Esophagus mucosa (tissue), 1 donor: ENCODE results near the gene CDH23. TPM values are rescaled to one million over a fixed set of nuclear protein-coding genes. Genes with fewer than 3 reads are reported as not detected.

Experiments used
- ATAC-seq: fragments of 200-7000 bp; cut with Tn5 transposase; one replicate; pipeline ENCODE4 v1.9.1; 2020
- total RNA-seq: library from RNA; stranded (reverse); gene quantifications from one replicate; pipeline ENCODE4 v1.2.4, GENCODE V29; 2023
- donor health status: DM: yes; HTN: yes; CAD: no.

CDH23 gene
- total RNA-seq, 1 donor from 2014 or later, result 1.3 TPM

DNA sequence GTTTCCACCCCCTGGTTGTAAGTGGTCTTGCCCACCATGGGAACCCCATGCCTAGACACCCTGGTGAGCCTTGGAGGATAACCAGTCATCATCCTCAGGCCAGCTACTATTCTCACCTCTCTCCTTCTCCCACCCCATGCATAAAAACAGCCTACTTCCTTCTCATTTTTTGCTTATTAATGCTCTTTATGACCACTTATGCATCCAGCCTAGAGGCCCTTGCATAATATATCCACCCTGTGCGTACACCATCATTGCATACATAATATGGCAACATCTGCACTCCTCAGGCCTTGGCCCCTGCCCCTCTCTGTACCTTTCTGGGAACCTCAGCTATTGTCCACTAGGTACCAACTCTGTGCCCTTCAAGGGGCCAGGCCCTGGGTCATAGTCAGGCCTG lies 91.0 kb downstream of the CDH23 start:
- no peak for ATAC-seq

DNA sequence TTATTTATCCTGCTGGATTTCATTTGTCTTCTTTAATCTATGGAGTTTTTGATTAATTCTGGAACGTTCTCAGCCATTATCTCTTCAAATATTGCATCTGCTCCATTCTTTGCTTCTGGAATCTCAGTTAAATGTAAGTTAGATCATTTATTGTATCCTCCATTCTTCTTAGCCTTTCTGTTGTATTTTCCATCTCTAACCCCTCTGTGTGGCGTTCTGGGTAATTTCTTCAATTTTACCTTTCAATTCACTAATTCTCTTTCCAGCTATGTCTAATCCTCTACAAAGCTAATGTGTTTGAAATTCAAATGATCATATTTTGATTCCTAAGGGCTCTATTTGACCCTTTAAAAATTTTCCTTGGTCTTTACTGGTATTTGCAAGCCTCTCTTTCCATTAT lies 92.4 kb downstream of the CDH23 start:
- no peak for ATAC-seq

DNA sequence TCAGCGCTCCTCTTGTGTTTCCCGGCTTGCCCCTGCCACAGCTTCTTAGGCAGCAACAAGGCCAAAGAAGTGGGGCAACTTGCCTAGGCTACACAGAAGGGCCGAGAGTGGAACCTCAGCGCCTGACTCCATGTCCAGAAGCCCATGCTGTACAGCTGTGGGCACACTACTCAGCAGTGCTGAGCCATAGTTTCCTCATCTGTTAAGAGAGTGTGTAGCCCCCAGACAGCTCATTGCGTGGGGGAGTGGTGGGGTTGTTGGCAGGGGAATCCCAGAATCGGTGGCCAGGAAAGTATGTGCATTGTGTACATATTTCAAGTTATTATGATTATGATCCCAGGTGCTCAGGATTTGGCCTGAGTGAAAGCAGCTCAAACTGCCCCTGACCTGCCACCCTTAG lies 96.2 kb downstream of the CDH23 start:
- no peak for ATAC-seq

DNA sequence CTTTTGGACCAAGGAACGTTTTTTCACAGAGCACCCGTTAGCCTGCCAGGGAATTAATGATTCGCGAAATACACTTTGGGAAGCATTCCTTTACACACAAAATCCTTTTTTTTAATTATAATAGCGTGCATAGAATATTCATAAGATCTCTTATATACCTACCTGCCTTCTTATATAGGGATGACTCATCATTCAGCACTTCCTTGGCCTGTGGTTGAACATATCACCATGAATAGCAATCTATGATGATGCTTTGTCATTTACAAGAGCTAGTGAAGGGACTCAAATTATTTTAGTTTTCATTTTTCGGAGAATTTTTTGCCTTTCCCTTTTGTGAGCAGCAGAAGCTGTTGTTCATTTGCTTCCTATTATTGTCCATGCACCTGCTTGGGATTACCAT lies 97.0 kb downstream of the CDH23 start:
- ATAC-seq, result peak; percentile 51

DNA sequence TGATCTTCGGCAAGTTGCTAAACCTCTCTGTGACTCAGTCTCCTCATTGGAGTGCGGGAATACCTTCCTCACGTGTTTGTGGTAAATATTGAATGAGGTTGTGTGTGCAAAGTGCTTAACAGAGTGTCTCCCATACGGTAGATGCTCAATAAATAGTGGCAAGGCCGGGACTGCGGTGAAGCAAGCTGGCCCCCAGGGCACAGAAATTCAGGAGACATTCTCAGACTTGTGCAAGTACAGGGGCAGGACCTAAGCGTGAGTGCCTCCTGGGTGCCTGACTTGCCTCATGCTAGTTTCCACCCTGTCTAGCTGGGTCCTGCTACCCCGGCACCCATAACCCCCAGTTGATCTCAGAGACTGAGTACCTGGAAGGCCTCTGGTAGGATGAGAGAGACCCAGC lies 97.8 kb downstream of the CDH23 start:
- ATAC-seq, result no peak

DNA sequence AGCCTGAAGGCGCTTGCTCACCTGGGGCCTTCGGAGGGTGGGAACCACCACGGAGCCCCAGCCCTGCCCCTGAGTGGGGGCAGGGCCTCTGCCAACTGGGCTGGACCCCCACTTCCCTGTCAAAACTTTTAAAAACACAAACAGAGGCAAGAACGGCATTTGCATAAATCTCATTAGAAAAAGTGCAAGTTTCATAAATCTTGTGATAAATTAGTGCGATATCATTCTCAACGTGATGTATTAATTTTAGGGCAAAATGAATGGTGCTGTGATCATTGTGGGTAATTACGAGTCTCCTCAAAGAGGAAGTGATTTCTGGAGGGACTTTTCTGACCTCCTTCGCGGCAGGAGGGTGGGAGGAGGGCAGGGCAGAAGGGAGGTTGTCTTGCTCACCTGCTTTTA lies 98.3 kb downstream of the CDH23 start:
- no peak for ATAC-seq

DNA sequence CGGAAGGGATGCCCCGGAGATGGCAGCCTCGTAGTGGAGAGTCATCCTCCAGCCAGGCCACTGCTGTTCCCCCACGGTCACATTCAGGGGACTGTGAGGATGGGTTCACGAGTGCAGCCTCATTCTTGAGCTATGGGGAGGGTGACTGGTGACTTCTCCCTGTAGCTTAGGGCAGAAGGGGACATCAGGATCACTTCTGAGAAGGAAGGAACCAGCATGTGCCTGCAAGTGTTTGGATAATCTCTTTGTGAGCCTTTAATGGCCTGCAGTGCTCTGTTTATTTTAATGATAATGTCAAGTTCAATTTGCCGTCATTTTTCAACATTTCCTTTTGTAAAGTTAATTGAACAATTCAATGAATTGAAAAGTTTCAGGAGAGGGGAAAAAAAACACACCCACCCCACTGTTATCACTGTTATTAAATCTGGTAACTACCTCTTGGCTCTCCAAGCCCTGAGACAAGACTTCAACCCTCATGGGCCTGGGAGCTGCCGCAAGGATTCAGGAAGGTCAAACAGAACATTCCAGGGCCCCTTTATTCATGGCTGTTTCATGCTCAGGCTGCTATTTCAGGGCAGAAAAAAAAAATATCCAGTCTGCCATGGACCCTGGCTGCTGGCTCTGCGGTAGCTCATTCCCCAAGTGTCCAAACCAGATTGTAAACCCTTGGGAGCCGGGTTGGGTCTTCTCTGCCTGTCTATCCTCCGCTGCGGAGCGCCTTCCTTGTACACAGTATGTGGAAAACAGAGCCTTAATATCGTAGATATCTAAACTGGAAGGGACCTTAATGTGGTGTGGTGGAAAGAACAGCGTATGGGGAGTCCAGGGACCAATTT lies 100.4 kb downstream of the CDH23 start:
- ATAC-seq, result no peak

DNA sequence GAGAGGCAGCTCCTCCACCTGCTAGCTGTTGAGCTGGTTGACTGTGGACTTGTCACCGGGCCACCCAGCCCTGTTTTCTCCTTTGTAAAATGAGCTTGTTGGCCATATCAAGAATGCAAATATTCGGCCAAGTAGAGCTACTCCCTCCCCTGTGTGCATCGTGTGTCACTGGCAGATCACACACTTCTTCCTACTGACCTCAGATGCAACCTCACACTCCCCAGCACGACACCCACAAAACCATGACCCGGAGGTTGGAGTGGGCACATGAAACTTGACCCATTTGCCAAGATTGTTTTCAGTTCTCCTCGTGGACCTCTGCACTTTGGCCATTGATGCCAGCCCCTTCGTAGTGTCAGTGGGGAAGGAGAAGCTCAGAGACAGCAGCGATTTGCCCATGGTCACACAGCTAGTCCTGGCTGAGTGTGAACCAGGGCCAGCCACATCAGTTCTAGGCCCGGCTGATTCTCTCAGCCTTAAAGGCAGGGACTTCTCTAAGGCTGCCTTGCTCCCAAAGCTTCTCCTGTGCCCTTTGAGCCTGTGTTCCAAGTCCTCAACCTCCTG lies 101.1 kb downstream of the CDH23 start:
- no peak for ATAC-seq

DNA sequence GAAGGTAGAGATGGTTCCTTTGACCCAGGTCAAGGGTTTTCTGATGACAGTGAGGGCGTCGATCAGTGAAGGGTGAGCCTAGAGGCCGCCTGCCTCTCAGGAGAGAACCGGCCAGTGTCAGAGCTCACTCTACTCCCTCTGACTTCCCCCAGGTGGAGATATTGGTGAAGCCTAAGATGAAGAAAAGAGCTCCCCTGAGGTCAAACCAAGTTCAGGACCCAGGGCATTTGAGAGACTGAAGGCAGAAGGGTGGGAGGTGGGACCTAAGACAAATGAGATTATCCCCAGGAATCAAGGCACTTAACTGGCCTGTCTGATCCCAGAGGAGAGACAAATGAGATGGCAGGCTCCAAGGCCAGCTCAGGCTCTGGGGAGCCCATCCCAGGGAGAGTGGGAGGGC lies 104.7 kb downstream of the CDH23 start:
- ATAC-seq, result no peak

DNA sequence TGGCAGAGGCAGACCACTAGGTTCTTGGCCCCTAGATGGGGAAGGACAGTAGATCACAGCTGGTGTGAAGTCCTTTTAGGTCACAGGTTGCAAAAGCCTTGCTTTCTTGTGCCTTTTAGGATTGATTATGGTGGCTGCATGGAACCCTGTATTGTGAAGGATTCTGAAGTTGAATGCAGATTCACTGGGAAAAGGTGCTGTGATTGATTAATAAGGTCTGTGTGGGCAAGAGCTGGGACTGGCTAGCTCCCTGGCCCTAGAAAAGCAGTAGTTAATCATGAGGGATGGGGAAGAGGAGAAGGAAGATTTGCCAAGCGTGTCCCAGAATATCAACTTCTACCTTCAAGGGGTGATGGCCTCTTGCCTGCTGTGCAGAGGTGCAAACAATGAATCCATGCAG lies 105.5 kb downstream of the CDH23 start:
- ATAC-seq, result no peak

DNA sequence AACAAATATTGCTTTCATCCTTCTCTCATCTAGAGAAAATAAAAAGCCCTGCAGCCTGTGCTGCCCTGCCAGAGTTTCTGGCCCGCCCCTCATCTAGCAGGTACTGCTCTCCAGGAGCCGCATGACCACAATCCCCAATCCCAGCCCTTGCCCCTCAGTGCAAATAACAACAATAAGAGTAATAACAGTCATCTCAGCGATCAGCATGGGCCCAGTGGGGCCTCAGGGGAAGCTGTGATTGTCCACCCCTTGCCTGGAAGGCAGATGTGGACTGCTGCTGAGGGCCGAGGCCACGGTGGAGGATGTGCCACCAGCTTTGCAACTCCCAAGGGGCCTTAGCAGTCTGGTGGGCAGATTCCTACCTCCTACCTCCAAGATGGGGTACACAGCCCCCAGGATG lies 106.1 kb downstream of the CDH23 start:
- no peak for ATAC-seq

DNA sequence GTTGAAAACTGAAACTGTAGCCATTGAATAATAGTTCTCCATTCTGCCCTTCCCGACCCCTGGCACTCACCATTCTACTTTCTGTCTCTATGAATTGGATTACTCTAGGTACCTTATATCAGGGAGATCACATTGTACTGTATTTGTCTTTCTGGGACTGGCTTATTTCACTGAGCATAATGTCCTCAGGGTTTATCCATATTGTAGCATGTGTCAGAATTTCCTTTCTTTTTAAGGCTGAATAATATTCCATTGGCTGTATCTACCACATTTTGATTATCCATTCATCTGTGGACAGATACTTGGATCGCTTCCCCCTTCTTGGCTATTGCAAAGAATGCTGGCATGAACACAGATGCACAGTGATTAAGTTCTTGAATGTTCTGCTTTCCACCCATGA lies 107.4 kb downstream of the CDH23 start:
- no peak for ATAC-seq

DNA sequence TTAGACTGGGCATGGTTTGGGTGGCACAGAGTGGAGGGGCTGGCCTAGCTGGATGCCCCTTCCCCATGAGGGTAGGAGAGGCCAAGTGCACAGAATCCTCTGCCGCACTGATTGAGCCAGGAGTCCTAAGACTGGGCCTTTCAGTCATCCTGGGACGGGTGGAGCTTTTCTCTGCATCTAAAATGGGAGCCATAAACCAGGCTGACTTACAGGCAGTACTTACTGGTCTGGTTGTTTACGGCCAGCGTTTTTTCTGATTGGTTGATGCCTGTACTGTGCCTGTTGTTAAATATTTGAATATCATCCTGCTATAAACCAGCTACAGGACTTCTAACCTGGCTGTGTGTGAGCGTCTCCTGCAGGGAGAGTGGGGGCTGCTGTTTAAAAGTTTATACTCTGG lies 107.8 kb downstream of the CDH23 start:
- no peak for ATAC-seq

DNA sequence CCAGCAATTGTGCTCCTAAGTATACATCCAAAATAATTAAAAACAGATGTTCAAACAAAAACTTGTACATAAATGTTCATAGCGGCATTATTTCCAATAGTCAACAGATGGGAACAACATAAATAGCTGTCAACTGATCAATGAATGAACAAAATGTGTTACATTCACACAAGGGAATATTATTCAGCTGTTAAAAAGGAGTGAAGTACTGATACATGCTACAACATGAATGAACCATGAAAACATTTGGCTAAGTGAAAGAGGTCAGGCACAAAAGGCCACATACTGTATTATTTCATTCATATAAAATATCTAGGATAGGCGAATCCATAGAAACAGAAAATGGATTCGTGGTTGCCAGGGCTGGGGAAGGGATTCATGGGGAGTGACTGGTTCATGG lies 109.1 kb downstream of the CDH23 start:
- no peak for ATAC-seq

DNA sequence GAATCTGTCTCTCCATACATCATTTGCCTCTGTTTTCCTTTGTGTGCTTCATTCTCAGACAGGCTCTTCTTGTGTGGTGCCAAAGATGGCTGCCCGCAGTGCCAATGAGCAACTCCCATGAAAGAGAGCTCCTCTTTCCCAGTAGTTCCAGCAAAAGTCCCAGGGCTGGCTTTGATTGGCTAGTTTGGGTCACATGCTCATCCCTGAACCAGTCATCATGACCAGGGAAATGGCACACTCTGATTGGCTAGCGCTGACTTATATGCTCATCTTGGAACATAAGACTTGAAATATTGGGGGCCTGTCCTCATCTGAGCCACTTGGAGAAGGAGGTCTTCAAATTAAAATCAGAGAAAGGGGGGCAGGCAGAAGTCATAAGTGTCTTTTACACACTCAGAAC lies 112.7 kb downstream of the CDH23 start:
- ATAC-seq, result no peak

DNA sequence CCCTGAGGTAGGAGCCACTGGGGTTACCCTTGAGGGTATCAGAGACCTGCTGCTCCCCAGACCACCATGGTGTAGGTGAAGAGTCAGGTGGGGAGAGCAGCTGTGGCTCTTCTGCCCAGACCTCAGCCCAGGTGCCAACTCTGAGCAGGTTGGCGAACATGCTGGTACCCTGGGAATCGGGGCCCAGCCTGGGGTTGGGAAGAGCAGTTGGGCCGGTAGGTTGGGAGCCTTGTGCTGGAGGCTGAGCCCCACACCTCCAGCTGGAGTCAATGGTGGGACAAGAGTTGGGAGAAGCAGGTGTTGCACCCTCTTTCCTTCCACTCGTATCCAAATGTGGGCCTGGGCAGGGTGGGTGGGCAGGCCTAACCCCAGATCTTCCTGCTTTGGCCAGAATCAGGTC lies 114.5 kb downstream of the CDH23 start:
- ATAC-seq, result no peak

DNA sequence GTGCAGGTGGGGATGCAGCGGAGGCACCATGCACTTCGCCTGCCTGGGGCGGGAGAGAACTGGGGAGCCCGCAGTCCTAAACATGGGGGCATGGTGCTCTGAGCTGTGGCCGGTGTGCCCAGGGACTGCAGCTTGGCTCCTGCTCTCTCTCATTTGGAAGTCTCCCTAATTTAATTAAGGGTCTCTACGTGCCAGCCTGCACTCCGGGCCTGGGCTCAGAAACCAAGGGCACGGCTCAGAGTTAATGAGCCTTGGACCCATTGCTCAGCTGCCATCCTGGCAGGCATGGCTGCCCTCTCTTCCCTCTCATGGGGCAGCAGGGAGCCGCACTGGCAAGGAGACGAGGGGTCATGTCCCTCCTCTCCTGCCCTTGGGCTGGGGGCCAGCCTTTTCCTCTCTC lies 115.6 kb downstream of the CDH23 start:
- no peak for ATAC-seq

DNA sequence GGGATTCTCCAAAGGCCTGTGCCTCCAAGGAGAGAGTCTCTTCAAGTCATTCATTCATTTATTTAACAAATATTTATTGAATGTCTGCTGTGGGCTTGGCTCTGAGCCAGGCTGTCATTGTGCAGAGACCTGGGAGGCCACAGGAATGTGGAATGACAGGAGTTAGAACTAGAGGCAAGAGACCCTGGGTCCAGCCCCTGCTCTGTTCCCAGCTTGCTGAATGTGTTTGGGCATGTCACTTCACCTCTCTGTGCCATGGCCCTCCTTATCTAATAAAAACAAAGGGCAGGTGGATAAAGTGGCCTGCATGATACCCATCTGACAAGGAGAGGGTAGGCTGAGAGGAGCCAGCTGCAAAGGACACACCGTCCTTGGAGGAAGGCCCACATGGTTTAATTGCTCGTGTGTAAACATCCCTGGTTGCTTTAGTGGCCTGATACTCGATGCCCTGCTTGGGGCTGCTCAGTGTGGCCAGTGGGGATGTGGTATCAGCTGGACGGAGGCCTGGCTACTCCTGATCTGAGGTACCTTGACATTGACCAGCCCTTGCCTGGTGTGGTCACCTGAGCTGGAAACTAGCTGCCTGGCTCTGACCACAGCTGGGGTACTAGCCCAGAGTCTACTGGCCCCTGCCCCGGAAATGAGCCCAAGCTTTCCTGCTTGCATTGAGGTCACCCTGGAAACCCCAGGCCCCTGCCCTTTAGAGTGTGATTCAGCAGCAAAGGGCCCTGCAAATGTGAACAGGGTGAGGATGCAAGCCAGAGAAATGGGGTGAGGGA lies 116.2 kb downstream of the CDH23 start:
- no peak for ATAC-seq

DNA sequence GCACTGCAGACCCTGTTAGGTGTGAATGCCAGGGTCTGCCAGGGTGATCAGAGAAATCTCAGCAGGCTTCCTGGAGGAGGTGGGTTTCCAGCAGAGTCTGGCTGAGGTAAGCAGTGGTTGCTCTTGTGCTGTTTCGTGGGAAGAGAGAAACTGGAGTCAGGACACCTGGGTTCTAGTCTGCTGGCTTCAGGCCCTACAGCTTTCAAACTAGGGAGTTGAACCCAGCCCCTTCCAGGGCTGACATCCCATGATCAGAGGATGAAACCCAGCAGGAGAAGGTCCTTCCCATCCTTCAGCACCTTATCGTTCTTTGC lies 116.8 kb downstream of the CDH23 start:
- no peak for ATAC-seq

DNA sequence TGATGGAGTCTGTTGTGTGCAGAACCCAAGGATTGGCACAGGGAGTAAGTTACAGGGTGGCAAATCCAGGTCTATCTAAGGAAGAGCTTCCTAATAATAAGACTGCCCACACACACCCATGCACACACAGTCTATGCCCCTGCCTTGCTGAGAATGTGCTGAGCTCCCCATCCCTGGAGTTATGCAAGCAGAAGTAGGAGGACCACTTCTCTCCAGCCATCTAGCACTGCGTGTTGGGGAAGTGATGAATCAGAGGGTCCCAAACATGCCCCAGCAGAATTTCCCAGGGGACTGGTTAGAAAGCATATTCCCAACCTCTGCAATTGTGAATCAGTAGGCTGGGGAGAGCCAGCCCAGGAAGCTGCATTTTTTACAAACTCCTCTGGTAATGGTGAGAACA lies 117.2 kb downstream of the CDH23 start:
- no peak for ATAC-seq

DNA sequence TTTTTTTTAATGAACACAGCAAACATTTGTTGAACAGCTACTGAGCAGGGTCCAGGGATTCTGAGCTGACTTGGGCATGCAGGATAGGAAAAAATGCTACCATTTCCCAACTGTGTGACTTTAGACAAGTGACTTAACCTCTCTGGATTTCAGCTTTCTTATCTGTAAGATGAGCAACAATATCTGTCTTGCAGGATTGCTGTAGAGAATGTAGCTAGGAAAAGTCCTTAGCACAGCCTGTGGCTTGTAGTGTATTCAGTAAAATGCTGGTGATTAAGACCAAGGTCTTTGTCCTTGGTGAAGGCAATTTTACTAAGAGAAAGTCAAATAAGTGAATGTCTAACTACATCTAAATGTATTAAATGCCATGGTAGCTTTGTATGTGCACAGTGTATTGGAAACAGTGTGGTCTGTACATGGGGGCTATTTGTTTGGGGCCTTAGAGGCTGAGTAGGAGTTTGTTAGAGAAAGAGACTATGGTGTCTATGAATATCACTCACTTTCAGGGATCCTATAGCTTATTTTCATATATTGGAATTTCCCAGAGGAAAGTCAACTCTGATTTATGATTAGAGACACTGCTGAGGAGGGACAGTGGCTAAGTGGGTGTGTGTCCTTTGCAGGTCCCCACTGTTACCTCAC lies 118.9 kb downstream of the CDH23 start:
- no peak for ATAC-seq

DNA sequence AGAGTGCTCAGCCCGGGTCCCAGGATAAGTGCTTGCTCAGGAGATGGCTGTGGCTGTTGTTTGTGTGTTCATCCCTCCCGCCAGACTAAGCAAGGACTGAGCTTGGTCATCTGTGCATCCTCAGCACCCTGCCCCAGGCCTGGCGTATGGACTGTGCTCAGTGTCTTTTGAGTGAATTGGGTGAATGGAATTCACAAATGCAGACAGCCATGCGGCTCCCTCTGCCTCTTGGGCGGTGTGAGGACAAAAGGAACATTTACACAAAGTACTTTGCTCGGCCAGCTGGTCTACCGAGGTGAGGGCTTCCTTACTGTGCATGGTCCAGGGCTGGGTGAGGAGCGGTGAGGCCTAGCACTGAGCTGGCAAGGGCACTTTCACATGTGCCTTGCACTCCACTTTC lies 120.2 kb downstream of the CDH23 start:
- no peak for ATAC-seq

DNA sequence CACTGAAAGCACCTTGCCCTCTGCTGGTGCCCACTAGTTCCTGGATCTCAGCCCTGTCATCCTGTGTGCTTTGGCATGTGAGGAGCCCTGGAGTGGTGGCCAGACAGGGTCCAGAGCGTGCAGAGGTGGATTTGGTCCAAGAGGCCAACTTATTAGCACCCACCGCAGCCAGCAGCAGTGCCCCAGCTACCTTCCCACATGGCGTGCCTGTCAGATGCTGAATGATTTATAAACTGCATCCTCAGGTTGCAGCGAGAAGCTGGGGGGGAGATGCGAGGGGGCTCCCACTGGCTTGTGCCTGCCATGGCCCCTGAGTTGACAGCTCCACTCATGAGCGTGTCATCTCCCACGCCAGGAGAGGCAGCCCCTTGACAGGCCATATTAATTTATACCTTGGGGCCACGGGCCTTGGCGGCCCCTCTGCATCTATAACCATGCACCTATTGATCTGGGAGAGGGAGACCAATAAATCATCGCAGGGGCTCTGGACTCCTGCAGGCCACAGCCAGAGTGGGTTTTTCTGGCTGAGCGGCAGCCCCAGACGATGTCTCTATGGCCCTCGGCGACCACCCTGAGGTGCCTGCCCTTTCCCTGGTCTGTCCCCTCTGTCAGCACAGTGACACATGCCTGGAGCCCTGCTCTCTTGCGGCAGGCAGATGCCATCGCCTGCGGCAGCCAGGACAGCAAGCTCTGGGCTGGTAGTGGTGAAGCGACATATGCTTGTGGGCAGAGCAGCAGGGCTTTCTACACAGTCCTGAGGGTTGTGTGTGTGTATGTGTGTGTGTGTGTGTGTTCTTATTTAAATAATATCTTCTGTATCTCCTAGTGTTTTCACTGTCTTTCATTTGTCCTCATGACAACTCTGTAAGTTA lies 120.8 kb downstream of the CDH23 start:
- ATAC-seq, result no peak
